MM.1S (cell line): Measurements from ENCODE around the gene CLCF1.

Experiments
- EZH2 ChIP-seq: fragments of 300-600 bp; sonication (generic); optimal IDR thresholded peaks from 2 replicates; pipeline ENCODE3; 2017; ENCODE audit warnings: low read depth, mild to moderate bottlenecking, antibody characterized with exemption, low read length, mixed read lengths
- EZH2phosphoT487 ChIP-seq: fragments of 300-600 bp; sonication (generic); IDR thresholded peaks from 2 replicates; pipeline ENCODE4 v1.6.1; 2018; ENCODE audit warnings: antibody characterized with exemption, low read length
- TF ChIP-seq, protein P1 (sequence below): fragments of 300-600 bp; sonication (generic); IDR thresholded peaks from 2 replicates; pipeline ENCODE4 v1.5.1; 2016; ENCODE audit warnings: antibody characterized with exemption, low read length, mixed read lengths

DNA sequence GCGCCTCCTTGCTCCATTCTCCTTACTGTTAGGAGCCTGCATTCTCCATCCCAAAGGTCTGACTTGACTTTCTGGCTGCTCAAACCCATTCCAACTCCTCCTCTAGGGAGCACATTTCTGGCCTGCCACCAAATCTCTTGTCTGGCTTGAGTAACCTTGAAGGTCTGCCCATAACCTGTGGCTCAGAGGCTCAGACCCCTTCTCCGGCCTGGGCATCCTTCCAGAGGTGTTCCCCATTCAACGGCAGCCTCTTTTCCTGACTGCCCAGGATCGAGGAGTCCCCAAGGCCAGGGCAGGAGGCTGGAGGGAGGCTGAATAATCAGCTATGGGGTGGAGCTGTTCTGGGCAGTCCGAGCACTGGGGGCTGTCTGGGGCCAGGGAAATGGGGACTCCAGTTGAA is 20.6 kb upstream of the CLCF1 start:
- TF ChIP-seq, protein P1, sequence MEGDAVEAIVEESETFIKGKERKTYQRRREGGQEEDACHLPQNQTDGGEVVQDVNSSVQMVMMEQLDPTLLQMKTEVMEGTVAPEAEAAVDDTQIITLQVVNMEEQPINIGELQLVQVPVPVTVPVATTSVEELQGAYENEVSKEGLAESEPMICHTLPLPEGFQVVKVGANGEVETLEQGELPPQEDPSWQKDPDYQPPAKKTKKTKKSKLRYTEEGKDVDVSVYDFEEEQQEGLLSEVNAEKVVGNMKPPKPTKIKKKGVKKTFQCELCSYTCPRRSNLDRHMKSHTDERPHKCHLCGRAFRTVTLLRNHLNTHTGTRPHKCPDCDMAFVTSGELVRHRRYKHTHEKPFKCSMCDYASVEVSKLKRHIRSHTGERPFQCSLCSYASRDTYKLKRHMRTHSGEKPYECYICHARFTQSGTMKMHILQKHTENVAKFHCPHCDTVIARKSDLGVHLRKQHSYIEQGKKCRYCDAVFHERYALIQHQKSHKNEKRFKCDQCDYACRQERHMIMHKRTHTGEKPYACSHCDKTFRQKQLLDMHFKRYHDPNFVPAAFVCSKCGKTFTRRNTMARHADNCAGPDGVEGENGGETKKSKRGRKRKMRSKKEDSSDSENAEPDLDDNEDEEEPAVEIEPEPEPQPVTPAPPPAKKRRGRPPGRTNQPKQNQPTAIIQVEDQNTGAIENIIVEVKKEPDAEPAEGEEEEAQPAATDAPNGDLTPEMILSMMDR, result no peak
- no peak for TF ChIP-seq EZH2phosphoT487
- TF ChIP-seq EZH2, result no peak
